Hepatocyte (in vitro differentiated cells): ENCODE data around the gene TRIM29. TPM values are rescaled to one million over a fixed set of nuclear protein-coding genes. Genes with fewer than 3 reads are reported as not detected.
"Not testable (repeated sequence)": the region's sequence is repeated elsewhere in the genome, so short reads cannot be mapped to it uniquely, and the experiment has no call there.

Source experiments
- DNase-seq: peaks from one replicate; pipeline ENCODE4 v3.0.0-alpha.2; 2016; ENCODE audit warnings: low spot score
- H2AFZ ChIP-seq: fragments of 200-600 bp; sonication (generic); 2 replicates; pipeline ENCODE4 v1.6.0; 2016; ENCODE audit warnings: antibody characterized with exemption, mild to moderate bottlenecking
- H3K27ac ChIP-seq: fragments of 200-600 bp; sonication (generic); 2 replicates; pipeline ENCODE4 v1.5.1; 2016; ENCODE audit warnings: mild to moderate bottlenecking
- H3K27me3 ChIP-seq: fragments of 200-600 bp; sonication (generic); 2 replicates; pipeline ENCODE4 v1.6.1; 2016
- H3K36me3 ChIP-seq: fragments of 200-600 bp; sonication (generic); replicated peaks from 2 replicates; pipeline ENCODE4 v1.5.1; 2016; ENCODE audit warnings: low read depth; ENCODE audit not compliant: insufficient read depth
- H3K4me1 ChIP-seq: fragments of 200-600 bp; sonication (generic); 2 replicates; pipeline ENCODE4 v1.5.1; 2016; ENCODE audit warnings: mild to moderate bottlenecking, moderate library complexity; ENCODE audit not compliant: insufficient read depth
- H3K4me2 ChIP-seq: fragments of 200-600 bp; sonication (generic); 2 replicates; pipeline ENCODE4 v1.6.0; 2016
- H3K4me3 ChIP-seq: fragments of 200-600 bp; sonication (generic); 2 replicates; pipeline ENCODE4 v1.5.1; 2016; ENCODE audit warnings: mild to moderate bottlenecking
- H3K79me2 ChIP-seq: fragments of 200-600 bp; sonication (generic); 2 replicates; pipeline ENCODE4 v1.6.0; 2017; ENCODE audit warnings: mild to moderate bottlenecking
- H3K9me2 ChIP-seq: fragments of 200-600 bp; sonication (generic); replicated peaks from 2 replicates; pipeline ENCODE4 v1.6.0; 2017; ENCODE audit warnings: mild to moderate bottlenecking; ENCODE audit not compliant: insufficient read depth
- H3K9me3 ChIP-seq: fragments of 200-600 bp; sonication (generic); 2 replicates; pipeline ENCODE4 v1.5.1; 2016; ENCODE audit warnings: low read depth, mild to moderate bottlenecking
- H4K20me1 ChIP-seq: fragments of 200-600 bp; sonication (generic); 2 replicates; pipeline ENCODE4 v1.6.0; 2016; ENCODE audit warnings: mild to moderate bottlenecking; ENCODE audit not compliant: insufficient read depth, poor library complexity, severe bottlenecking
- EZH2 ChIP-seq: fragments of 200-600 bp; sonication (generic); IDR thresholded peaks from 2 replicates; pipeline ENCODE4 v1.6.1; 2016; ENCODE audit warnings: antibody characterized with exemption, mild to moderate bottlenecking, borderline replicate concordance
- EZH2phosphoT487 ChIP-seq: fragments of 200-600 bp; sonication (generic); IDR thresholded peaks from one replicate; pipeline ENCODE4 v1.6.1; 2018; ENCODE audit warnings: antibody characterized with exemption, mild to moderate bottlenecking, low read depth, moderate library complexity; ENCODE audit not compliant: unreplicated experiment, severe bottlenecking
- WGBS: methylation state at CpG from one replicate; pipeline ENCODE4 v1.1.6; 2016; ENCODE audit warnings: low lambda C conversion rate; ENCODE audit errors: missing lambda C conversion rate; 5-methylcytosine and 5-hydroxymethylcytosine counted together
- polyA plus RNA-seq: library from polyadenylated mRNA; unstranded; fragments of >200 nt; fragmentation: Nextera tagmentation; extraction: Ambion mirVana; gene quantifications from 2 replicates; pipeline ENCODE4 v1.2.1, GENCODE V29; 2016
- total RNA-seq: library from RNA; depleted of rRNA; stranded (reverse); fragments of >200 nt; gene quantifications from 2 replicates; pipeline ENCODE4 v1.2.3, GENCODE V29; 2014
- TF ChIP-seq, protein P1 (sequence below): fragments of 200-600 bp; sonication (generic); IDR thresholded peaks from 2 replicates; pipeline ENCODE4 v1.5.1; 2016; ENCODE audit warnings: antibody characterized with exemption, mild to moderate bottlenecking; ENCODE audit not compliant: poor library complexity

The TRIM29 gene
- total and polyA plus RNA-seq, 2 experiments from 2014 or later: 7.7 to 8.5 TPM

DNA sequence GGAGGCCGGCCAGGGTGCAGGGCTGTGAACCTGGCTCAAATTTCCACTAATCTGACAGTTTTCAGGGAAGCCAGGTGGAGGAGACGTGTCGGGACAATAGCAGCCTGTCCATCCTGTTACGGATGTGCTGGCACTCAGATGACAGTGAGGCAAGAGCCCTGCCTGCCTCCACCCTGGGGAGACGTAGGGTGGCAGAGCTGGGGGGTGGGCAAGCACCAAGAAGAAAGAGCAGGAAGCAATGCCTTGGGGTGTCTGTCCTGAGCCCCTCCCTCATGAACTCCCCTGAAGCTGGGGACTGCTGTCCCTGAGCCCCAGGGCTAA lies 10.0 kb upstream of the TRIM29 start:
- 71% methylated on average over 5 of the region's 5 CpGs for WGBS
- Histone ChIP-seq H3K9me2 (no peaks in the 10 kb centered on the region), H3K27me3 (peaks cover 6% of the 10 kb centered on the region)

GRCh38 chr11:120147094-120147949 lies 9.4 kb upstream of the TRIM29 start:
- no peak overlapping the region for H3K4me3 ChIP-seq
- 90% methylated on average over 17 of the region's 17 CpGs for WGBS
- no peak overlapping the region for H2AFZ ChIP-seq

More for the DNA sequence above, 10.0 kb upstream of the TRIM29 start:
- Histone ChIP-seq H2AFZ (no peak overlapping the region), H3K4me3 (no peak overlapping the region), H3K4me2 (no peak overlapping the region), H4K20me1 (no peaks in the 10 kb centered on the region), H3K4me1 (no peaks in the 10 kb centered on the region), H3K79me2 (no peaks in the 10 kb centered on the region), H3K27ac (no peak overlapping the region), H3K9me3 (no peaks in the 10 kb centered on the region), H3K36me3 (no peaks in the 10 kb centered on the region)
- TF ChIP-seq, protein P1, sequence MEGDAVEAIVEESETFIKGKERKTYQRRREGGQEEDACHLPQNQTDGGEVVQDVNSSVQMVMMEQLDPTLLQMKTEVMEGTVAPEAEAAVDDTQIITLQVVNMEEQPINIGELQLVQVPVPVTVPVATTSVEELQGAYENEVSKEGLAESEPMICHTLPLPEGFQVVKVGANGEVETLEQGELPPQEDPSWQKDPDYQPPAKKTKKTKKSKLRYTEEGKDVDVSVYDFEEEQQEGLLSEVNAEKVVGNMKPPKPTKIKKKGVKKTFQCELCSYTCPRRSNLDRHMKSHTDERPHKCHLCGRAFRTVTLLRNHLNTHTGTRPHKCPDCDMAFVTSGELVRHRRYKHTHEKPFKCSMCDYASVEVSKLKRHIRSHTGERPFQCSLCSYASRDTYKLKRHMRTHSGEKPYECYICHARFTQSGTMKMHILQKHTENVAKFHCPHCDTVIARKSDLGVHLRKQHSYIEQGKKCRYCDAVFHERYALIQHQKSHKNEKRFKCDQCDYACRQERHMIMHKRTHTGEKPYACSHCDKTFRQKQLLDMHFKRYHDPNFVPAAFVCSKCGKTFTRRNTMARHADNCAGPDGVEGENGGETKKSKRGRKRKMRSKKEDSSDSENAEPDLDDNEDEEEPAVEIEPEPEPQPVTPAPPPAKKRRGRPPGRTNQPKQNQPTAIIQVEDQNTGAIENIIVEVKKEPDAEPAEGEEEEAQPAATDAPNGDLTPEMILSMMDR: no peak
- TF ChIP-seq EZH2phosphoT487: no peak
- TF ChIP-seq EZH2: no peak
- DNase-seq: no peak

DNA sequence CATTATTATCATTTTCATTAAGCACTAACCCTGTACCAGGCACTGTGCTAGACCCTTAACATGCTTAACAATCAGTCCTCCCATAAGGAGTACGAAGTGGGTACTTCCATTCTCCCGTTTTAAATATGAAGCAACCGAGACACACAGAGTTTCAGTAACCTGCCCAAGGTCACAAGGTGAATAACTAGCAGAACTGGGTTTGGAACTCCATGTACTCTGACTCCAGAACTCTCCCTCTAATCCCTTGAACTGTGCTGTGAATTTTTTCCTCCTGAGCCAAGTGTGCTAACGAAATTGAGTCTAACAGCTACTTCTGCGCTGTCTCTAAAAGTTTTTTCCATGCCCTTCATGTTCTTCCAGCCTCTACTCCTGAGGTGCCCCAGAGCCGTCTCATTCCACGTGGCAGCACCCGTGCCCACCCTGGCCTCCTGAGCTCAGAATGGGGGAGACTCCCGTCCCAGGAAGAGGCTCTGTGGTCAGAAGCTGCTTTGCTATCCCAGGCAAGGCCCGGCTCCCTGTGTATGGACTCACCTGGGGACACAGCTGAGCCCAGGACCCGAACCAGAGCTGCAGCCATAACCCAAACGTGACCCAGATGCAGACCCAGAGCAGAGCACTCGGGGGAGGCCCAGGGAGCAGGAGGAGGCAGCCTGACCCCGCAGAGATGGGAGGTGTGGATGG lies 8.6 kb upstream of the TRIM29 start:
- H3K4me1 ChIP-seq: no peaks in the 10 kb centered on the region
- no peak for DNase-seq
- H3K79me2 ChIP-seq: no peaks in the 10 kb centered on the region
- 80% methylated on average over 14 of the region's 14 CpGs for WGBS
- H4K20me1 ChIP-seq: no peaks in the 10 kb centered on the region
- H3K4me3 ChIP-seq: no peak overlapping the region
- H3K36me3 ChIP-seq: no peaks in the 10 kb centered on the region
- H3K9me2 ChIP-seq: no peaks in the 10 kb centered on the region
- H3K9me3 ChIP-seq: no peaks in the 10 kb centered on the region
- no peak overlapping the region for H3K4me2 ChIP-seq
- TF ChIP-seq, protein P1: no peak
- TF ChIP-seq EZH2phosphoT487 (no peak), EZH2 (no peak)
- H3K27me3 ChIP-seq: peaks cover 6% of the 10 kb centered on the region
- no peak overlapping the region for H2AFZ ChIP-seq
- H3K27ac ChIP-seq: no peak overlapping the region

More at GRCh38 chr11:120147094-120147949, 9.4 kb upstream of the TRIM29 start:
- Histone ChIP-seq H4K20me1 (no peaks in the 10 kb centered on the region), H3K79me2 (no peaks in the 10 kb centered on the region), H3K4me1 (no peaks in the 10 kb centered on the region), H3K9me2 (no peaks in the 10 kb centered on the region), H3K4me2 (no peak overlapping the region), H3K27me3 (peaks cover 6% of the 10 kb centered on the region), H3K9me3 (no peaks in the 10 kb centered on the region), H3K27ac (no peak overlapping the region), H3K36me3 (no peaks in the 10 kb centered on the region)
- DNase-seq: peak; percentile 5
- TF ChIP-seq EZH2phosphoT487: no peak

DNA sequence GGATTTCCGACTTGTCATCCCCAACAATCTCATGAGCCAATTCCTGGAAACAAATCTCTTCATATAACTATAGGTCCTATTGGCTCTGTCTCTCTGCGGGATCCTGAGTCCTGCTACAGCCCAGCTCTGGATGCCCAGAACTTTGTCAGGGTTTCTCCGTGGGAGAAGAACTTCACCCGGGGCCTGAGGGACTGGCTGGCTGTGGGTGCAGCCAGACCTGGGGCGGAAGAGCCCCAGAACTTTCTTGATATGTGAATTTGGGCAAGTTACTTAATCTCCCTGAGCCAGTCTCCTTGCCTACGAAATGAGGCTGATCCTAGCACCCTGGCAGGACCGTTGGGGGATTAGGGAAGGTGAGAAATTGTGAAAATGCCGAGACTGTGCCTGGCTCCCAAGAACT lies 6.6 kb upstream of the TRIM29 start:
- H4K20me1 ChIP-seq: no peaks in the 10 kb centered on the region

DNA sequence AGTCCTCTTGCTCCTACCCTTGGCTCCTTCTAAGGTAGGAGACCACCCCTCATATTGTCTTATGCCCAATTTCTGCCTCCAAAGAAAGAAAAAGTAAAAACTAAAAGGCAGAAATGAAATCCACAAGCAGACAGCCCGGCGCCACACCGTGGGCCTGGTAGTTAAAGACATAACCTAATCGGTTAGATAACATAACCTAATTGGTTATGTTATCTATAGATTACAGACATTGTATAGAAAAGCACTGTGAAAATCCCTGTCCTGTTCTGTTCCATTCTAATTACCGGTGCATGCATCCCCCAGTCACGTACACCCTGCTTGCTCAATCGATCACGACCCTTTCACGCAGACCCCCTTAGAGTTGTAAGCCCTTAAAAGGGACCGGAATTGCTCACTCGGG lies 5.6 kb upstream of the TRIM29 start:
- H3K4me3 ChIP-seq, H2AFZ ChIP-seq, H3K36me3 ChIP-seq, H3K27ac ChIP-seq, H3K4me1 ChIP-seq, H3K4me2 ChIP-seq, H3K79me2 ChIP-seq, H3K27me3 ChIP-seq, H3K9me3 ChIP-seq, H4K20me1 ChIP-seq, H3K9me2 ChIP-seq, DNase-seq: not testable (repeated sequence)
- 86% methylated on average over 11 of the region's 11 CpGs for WGBS

More for the DNA sequence above, 6.6 kb upstream of the TRIM29 start:
- peaks cover 6% of the 10 kb centered on the region for H3K27me3 ChIP-seq
- H3K9me3 ChIP-seq: no peaks in the 10 kb centered on the region
- H3K4me3 ChIP-seq: no peak overlapping the region
- H3K4me1 ChIP-seq: no peaks in the 10 kb centered on the region
- H2AFZ ChIP-seq: no peak overlapping the region
- H3K4me2 ChIP-seq: no peak overlapping the region
- TF ChIP-seq, protein P1: no peak
- TF ChIP-seq EZH2: no peak
- no peak for TF ChIP-seq EZH2phosphoT487
- no peaks in the 10 kb centered on the region for H3K36me3 ChIP-seq
- DNase-seq: no peak
- 63% methylated on average over 8 of the region's 8 CpGs for WGBS
- no peak overlapping the region for H3K27ac ChIP-seq
- H3K79me2 ChIP-seq: no peaks in the 10 kb centered on the region
- no peaks in the 10 kb centered on the region for H3K9me2 ChIP-seq
